H1 (cell line): ENCODE data around the gene PIP5K1C. TPM values are rescaled to one million over a fixed set of nuclear protein-coding genes. Genes with fewer than 3 reads are reported as not detected.
"Not testable (repeated sequence)": the region's sequence is repeated elsewhere in the genome, so short reads cannot be mapped to it uniquely, and the experiment has no call there.

Experiments
- CTCF ChIA-PET: fragments of 300-600 bp; sonication (Branson Sonifier 250); formaldehyde crosslinking; loops from one replicate; lab custom pipeline; 2021; ENCODE audit not compliant: partially characterized antibody; lab: Charles Lee
- POLR2A ChIA-PET: fragments of 300-600 bp; sonication (Branson Sonifier 250); formaldehyde crosslinking; loops from one replicate; lab custom pipeline; 2021; ENCODE audit warnings: inconsistent platforms; ENCODE audit not compliant: partially characterized antibody; lab: Charles Lee
- DNase-seq, 2 experiments: peaks; one replicate each; pipeline versions ENCODE4 v3.0.0 to v3.0.0-alpha.2; 2010 to 2022; ENCODE audit warnings: low spot score in 2 of 2, low read depth in 1 of 2, mixed read lengths in 1 of 2
- FAIRE-seq: peaks from 2 replicates; lab custom pipeline; 2011; peaks lifted over from hg19 to GRCh38; lab: Jason Lieb, UNC
- H2AFZ ChIP-seq: 2 replicates; pipeline ENCODE4 v1.8.1; 2012; ENCODE audit warnings: low read length, inconsistent platforms
- H2AK5ac ChIP-seq: 2 replicates; pipeline ENCODE4 v1.6.1; 2013; ENCODE audit warnings: low read depth, low read length
- H2BK120ac ChIP-seq: replicated peaks from 2 replicates; pipeline ENCODE3; 2013; ENCODE audit warnings: low read depth, low read length, inconsistent platforms
- H2BK12ac ChIP-seq: 2 replicates; pipeline ENCODE4 v1.6.1; 2013; ENCODE audit warnings: low read depth, low read length
- H2BK15ac ChIP-seq: 2 replicates; pipeline ENCODE4 v1.6.1; 2013; ENCODE audit warnings: low read length
- H2BK20ac ChIP-seq: 2 replicates; pipeline ENCODE4 v1.6.1; 2013; ENCODE audit warnings: low read length
- H2BK5ac ChIP-seq: 2 replicates; pipeline ENCODE4 v1.6.1; 2013; ENCODE audit warnings: low read depth, low read length
- H3K14ac ChIP-seq: 2 replicates; pipeline ENCODE4 v1.6.1; 2013; ENCODE audit warnings: inconsistent platforms; ENCODE audit not compliant: insufficient read length
- H3K18ac ChIP-seq: 2 replicates; pipeline ENCODE4 v1.6.1; 2013; ENCODE audit warnings: low read length; ENCODE audit errors: extremely low read depth
- H3K23ac ChIP-seq: 2 replicates; pipeline ENCODE4 v1.6.1; 2013; ENCODE audit warnings: inconsistent platforms; ENCODE audit not compliant: insufficient read length
- H3K23me2 ChIP-seq: 2 replicates; pipeline ENCODE4 v1.6.1; 2013; ENCODE audit warnings: low read depth, low read length
- H3K27ac ChIP-seq: 2 replicates; pipeline ENCODE4 v1.6.1; 2011; ENCODE audit warnings: low read depth, low read length, inconsistent platforms
- H3K27me3 ChIP-seq, 4 experiments: replicated peaks in 1 of 4; 1 replicate in 1 of 4; 2 replicates in 3 of 4; pipeline versions ENCODE4 v1.6.1 to v1.8.1; 2011 to 2013; ENCODE audit warnings: low read length in 3 of 4, mild to moderate bottlenecking in 3 of 4, inconsistent platforms in 2 of 4, mixed read lengths in 2 of 4, moderate library complexity in 1 of 4; ENCODE audit not compliant: control insufficient read depth in 3 of 4, insufficient read depth in 3 of 4; ENCODE audit errors: extremely low read depth in 1 of 4
- H3K36me3 ChIP-seq, 4 experiments: 2 replicates each; pipeline versions ENCODE4 v1.6.1 to v1.8.1; 2011 to 2013; ENCODE audit warnings: mild to moderate bottlenecking in 4 of 4, low read length in 3 of 4, moderate library complexity in 2 of 4, control low read depth in 1 of 4, inconsistent platforms in 1 of 4; ENCODE audit not compliant: insufficient read depth in 4 of 4, control insufficient read depth in 2 of 4
- H3K4ac ChIP-seq: replicated peaks from 2 replicates; pipeline ENCODE3; 2013; ENCODE audit warnings: low read length, low read depth, mixed read lengths, inconsistent platforms; ENCODE audit not compliant: insufficient read length
- H3K4me1 ChIP-seq, 4 experiments: replicated peaks in 1 of 4; 1 replicate in 1 of 4; 2 replicates in 3 of 4; pipeline versions ENCODE4 v1.6.1 to v1.8.1; 2011 to 2013; ENCODE audit warnings: low read length in 3 of 4, inconsistent platforms in 2 of 4, mixed read lengths in 1 of 4; ENCODE audit not compliant: insufficient read depth in 4 of 4, control insufficient read depth in 3 of 4
- H3K4me2 ChIP-seq, 2 experiments: 2 replicates each; pipeline versions ENCODE4 v1.6.1 to v1.8.1; 2011 to 2013; ENCODE audit warnings: low read depth in 2 of 2, low read length in 2 of 2, control low read depth in 1 of 2, inconsistent platforms in 1 of 2, mild to moderate bottlenecking in 1 of 2; ENCODE audit not compliant: insufficient read depth in 1 of 2
- H3K4me3 ChIP-seq, 4 experiments: fragments of 200-600, 300-600 bp in 1 of 4; sonication (generic), shearing (Covaris generic), sonication (Bioruptor Twin) in 1 of 4; 2 replicates each; pipeline versions ENCODE4 v1.5.1 to v1.8.1; 2011 to 2016; ENCODE audit warnings: low read length in 4 of 4, low read depth in 3 of 4, control low read depth in 2 of 4, inconsistent platforms in 2 of 4, mild to moderate bottlenecking in 2 of 4, mixed read lengths in 1 of 4, moderate library complexity in 1 of 4; ENCODE audit not compliant: insufficient read depth in 2 of 4; ENCODE audit errors: extremely low read depth in 1 of 4
- H3K56ac ChIP-seq: replicated peaks from 2 replicates; pipeline ENCODE3; 2013; ENCODE audit warnings: low read depth, mild to moderate bottlenecking, mixed read lengths, low read length, inconsistent platforms; ENCODE audit not compliant: insufficient read length
- H3K79me1 ChIP-seq: 2 replicates; pipeline ENCODE4 v1.6.1; 2013; ENCODE audit warnings: low read depth, low read length, control low read depth
- H3K79me2 ChIP-seq, 2 experiments: 2 replicates each; pipeline versions ENCODE4 v1.6.1 to v1.8.1; 2012 to 2013; ENCODE audit warnings: low read length in 2 of 2, mild to moderate bottlenecking in 2 of 2, inconsistent platforms in 1 of 2; ENCODE audit not compliant: insufficient read depth in 2 of 2, control insufficient read depth in 1 of 2
- H3K9ac ChIP-seq, 4 experiments: replicated peaks in 1 of 4; 1 replicate in 1 of 4; 2 replicates in 3 of 4; pipeline versions ENCODE4 v1.6.1 to v1.8.1; 2011 to 2013; ENCODE audit warnings: low read depth in 3 of 4, low read length in 3 of 4, control low read depth in 2 of 4, mild to moderate bottlenecking in 2 of 4, moderate library complexity in 2 of 4, inconsistent platforms in 1 of 4; ENCODE audit errors: extremely low read depth in 1 of 4
- H3K9me3 ChIP-seq, 2 experiments: 2 replicates each; pipeline versions ENCODE4 v1.6.1 to v1.8.1; 2012 to 2013; ENCODE audit warnings: mild to moderate bottlenecking in 2 of 2, moderate library complexity in 2 of 2, control low read depth in 1 of 2, inconsistent platforms in 1 of 2, low read depth in 1 of 2, low read length in 1 of 2, mixed read lengths in 1 of 2; ENCODE audit not compliant: insufficient read depth in 2 of 2
- H4K20me1 ChIP-seq, 2 experiments: replicated peaks in 1 of 2; 2 replicates each; pipeline versions ENCODE3 to v1.8.1; 2011 to 2013; ENCODE audit warnings: inconsistent platforms in 2 of 2, low read length in 2 of 2, mild to moderate bottlenecking in 1 of 2; ENCODE audit not compliant: insufficient read depth in 2 of 2, control insufficient read depth in 1 of 2
- H4K5ac ChIP-seq: 2 replicates; pipeline ENCODE4 v1.6.1; 2013; ENCODE audit warnings: low read length, low read depth, mixed read lengths, inconsistent platforms; ENCODE audit not compliant: insufficient read length
- H4K8ac ChIP-seq: 2 replicates; pipeline ENCODE4 v1.8.0; 2013; ENCODE audit warnings: mild to moderate bottlenecking, moderate library complexity, low read length, inconsistent platforms; ENCODE audit not compliant: insufficient read depth; ENCODE audit errors: extremely low read depth
- H4K91ac ChIP-seq: replicated peaks from 2 replicates; pipeline ENCODE3; 2013; ENCODE audit warnings: low read length, mixed read lengths, inconsistent platforms; ENCODE audit not compliant: insufficient read length
- WGBS, 2 experiments: shearing (Covaris generic) in 1 of 2; methylation state at CpG; one replicate each; pipeline versions ENCODE4 v1.1.6 to v1.1.7; 2013 to 2015; ENCODE audit warnings: low lambda C conversion rate in 2 of 2, mixed read lengths in 2 of 2, inconsistent platforms in 1 of 2, low coverage in 1 of 2, missing lambda C conversion rate in 1 of 2; ENCODE audit not compliant: insufficient replicate concordance in 2 of 2, insufficient coverage in 1 of 2, insufficient read length in 1 of 2; ENCODE audit errors: extremely low coverage in 1 of 2, missing lambda C conversion rate in 1 of 2; 5-methylcytosine and 5-hydroxymethylcytosine counted together
- polyA plus RNA-seq, 7 experiments: library from polyadenylated mRNA; depleted of rRNA in 3 of 7; stranded (reverse) in 5 of 7; unstranded in 2 of 7; fragments of >200 nt in 5 of 7; fragments of 200-250 nt in 2 of 7; gene quantifications; 1 replicate in 5 of 7; 2 replicates in 1 of 7; 4 replicates in 1 of 7; pipeline versions ENCODE4 v1.2.1 to v1.2.3, GENCODE V29; 2011 to 2013; ENCODE audit warnings: missing spikeins in 2 of 7, mixed read lengths in 2 of 7
- total RNA-seq: library from RNA; stranded (reverse); fragmentation: NEBNext Ultra II Directional; extraction: Animal tissue kit (Norgen Biotek cat#: 25700); gene quantifications from 2 replicates; pipeline ENCODE4 v1.2.1, GENCODE V29; 2021

PIP5K1C gene
- total and polyA plus RNA-seq, 2 of the 8 experiments (the other 6 are each of a cell fraction or from before 2014, with no cell fraction given) = 10.6 to 32.9 TPM

DNA sequence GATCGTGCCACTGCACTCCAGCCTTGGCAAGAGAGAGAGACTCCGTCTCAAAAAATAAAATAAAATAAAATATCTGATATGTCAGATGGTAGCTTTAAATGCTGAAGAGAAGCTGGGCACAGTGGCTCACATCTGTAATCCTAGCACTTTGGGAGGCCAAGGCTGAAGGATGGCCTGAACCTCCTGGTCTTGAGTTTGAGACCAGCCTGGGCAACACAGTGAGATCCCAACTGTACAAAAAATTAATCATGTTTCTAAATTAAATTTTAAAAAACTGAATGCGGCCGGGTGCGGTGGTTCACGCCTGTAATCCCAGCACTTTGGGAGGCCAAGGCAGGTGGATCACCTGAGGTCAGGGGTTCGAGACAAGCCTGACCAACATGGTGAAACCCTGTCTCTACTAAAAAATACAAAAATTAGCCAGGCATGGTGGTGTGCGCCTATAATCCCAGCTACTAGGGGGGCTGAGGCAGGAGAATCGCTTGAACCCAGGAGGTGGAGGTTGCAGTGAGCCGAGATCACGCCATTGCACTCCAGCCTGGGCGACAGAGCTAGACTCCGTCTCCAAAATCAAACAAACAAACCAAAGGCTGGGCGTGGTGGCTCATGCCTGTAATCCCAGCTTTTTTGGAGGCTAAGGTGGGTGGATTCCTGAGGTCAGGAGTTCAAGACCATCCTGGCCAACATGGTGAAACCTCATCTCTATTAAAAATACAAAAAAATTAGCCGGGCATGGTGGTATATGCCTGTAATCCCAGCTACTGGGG is 116.0 kb downstream of the PIP5K1C start:
- not testable (repeated sequence) for DNase-seq, H3K79me2 ChIP-seq

More for the DNA sequence above, 116.0 kb downstream of the PIP5K1C start:
- H3K4me2 ChIP-seq, H2BK12ac ChIP-seq, H4K5ac ChIP-seq, H3K27ac ChIP-seq, H3K56ac ChIP-seq, H4K91ac ChIP-seq, H2BK15ac ChIP-seq, H3K4ac ChIP-seq, H4K20me1 ChIP-seq, H2AFZ ChIP-seq, H2AK5ac ChIP-seq, H3K18ac ChIP-seq, H3K9ac ChIP-seq, H4K8ac ChIP-seq, H3K79me1 ChIP-seq, H2BK5ac ChIP-seq, FAIRE-seq, H3K23ac ChIP-seq, H3K9me3 ChIP-seq, H3K23me2 ChIP-seq, H3K4me3 ChIP-seq, H2BK120ac ChIP-seq, H3K36me3 ChIP-seq, H3K14ac ChIP-seq, H3K4me1 ChIP-seq, H2BK20ac ChIP-seq: not testable (repeated sequence)
- ChIA-PET POLR2A (interaction anchor here (0.8 to 1.2 kb wide), 3 partner anchors 17 to 34 kb away, joined by 3 to 4 read pairs (median 3); no protein-coding TSS in a partner anchor), CTCF (interaction anchor here (0.6 to 4.7 kb wide), 18 partner anchors 8 to 1077 kb away, joined by 3 to 38 read pairs (median 4); partner anchors contain the start of genes MFSD12 and TJP3)
- H3K27me3 ChIP-seq = peaks cover 11 to 21% (median 14%) of the 10 kb centered on the region in 4 experiments; a peak in 6 of 7 replicates
- 90% methylated on average over 15 of the region's 15 CpGs; no CpG with 5 or more reads in 1 of the 2 experiments for WGBS, 2 experiments
